Measurements from ENCODE around the gene GBGT1. TPM values are rescaled to one million over a fixed set of nuclear protein-coding genes. Genes with fewer than 3 reads are reported as not detected.

The GBGT1 gene
- total RNA-seq, 2 experiments from 2014 or later, result 3.6 to 4.1 TPM

- ATAC-seq (no peak), DNase-seq (no peak)
- H3K4me3 Mint-ChIP-seq, result no peak overlapping the region
- TF ChIP-seq, protein P1, sequence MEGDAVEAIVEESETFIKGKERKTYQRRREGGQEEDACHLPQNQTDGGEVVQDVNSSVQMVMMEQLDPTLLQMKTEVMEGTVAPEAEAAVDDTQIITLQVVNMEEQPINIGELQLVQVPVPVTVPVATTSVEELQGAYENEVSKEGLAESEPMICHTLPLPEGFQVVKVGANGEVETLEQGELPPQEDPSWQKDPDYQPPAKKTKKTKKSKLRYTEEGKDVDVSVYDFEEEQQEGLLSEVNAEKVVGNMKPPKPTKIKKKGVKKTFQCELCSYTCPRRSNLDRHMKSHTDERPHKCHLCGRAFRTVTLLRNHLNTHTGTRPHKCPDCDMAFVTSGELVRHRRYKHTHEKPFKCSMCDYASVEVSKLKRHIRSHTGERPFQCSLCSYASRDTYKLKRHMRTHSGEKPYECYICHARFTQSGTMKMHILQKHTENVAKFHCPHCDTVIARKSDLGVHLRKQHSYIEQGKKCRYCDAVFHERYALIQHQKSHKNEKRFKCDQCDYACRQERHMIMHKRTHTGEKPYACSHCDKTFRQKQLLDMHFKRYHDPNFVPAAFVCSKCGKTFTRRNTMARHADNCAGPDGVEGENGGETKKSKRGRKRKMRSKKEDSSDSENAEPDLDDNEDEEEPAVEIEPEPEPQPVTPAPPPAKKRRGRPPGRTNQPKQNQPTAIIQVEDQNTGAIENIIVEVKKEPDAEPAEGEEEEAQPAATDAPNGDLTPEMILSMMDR (IDR thresholded peaks at IDR 0.05), result no peak
- H3K4me1 Mint-ChIP-seq (ENCODE audit: low read depth), result peaks cover 13% of the 10 kb centered on the region
- POLR2A ChIA-PET, result interaction anchor here (0.9 kb wide), 1 partner anchor 37 kb away, joined by 3 read pairs; no protein-coding TSS in a partner anchor
- intact Hi-C loops (cut with micrococcal nuclease), result no loop called here
- H3K36me3 Mint-ChIP-seq (ENCODE audit: low read depth), result peaks cover 10% of the 10 kb centered on the region
- no peak overlapping the region for H3K27ac Mint-ChIP-seq
- no peaks in the 10 kb centered on the region for H3K9me3 Mint-ChIP-seq
- H3K27me3 Mint-ChIP-seq, result no peaks in the 10 kb centered on the region
- CTCF ChIA-PET, result interaction anchor here (1.8 kb wide), 1 partner anchor 35 kb away, joined by 5 read pairs; no protein-coding TSS in a partner anchor
Observed at GRCh38 chr9:133151601-133152525, 11.9 kb downstream of the GBGT1 start.

DNA sequence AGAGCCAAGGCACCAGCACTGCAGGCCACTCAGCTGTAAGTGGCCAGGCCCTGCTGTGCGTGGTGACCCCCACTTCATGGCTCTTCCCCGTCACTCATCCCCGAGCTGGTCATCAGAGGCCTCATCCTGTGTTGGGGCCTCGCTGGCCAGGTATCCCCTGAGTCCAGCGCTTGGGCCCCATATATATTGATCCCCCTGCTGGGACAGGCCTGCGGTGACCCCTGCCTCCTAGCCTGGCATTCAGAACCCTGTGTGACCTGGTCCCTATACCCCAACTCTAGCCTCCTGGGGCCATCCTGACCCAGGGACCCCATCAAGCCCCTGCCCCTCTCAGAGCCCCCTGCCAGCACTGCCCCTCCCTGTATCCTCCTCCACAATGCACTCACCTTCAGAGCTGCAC, 12.7 kb downstream of the GBGT1 start:
- Mint-ChIP-seq H3K4me3 (no peak overlapping the region), H3K4me1 (ENCODE audit: low read depth) (peaks cover 19% of the 10 kb centered on the region), H3K27ac (no peak overlapping the region), H3K27me3 (no peaks in the 10 kb centered on the region), H3K36me3 (ENCODE audit: low read depth) (peaks cover 17% of the 10 kb centered on the region), H3K9me3 (no peaks in the 10 kb centered on the region)
- no peak for DNase-seq
- ATAC-seq, result no peak
- TF ChIP-seq, protein P1 (IDR thresholded peaks at IDR 0.05), result no peak
- POLR2A ChIA-PET, result interaction anchor here (0.5 to 0.9 kb wide), 2 partner anchors 36 to 155 kb away, joined by 3 to 6 read pairs; no protein-coding TSS in a partner anchor
- intact Hi-C loops (cut with micrococcal nuclease), result no loop called here
- CTCF ChIA-PET, result interaction anchor here (1.8 kb wide), 1 partner anchor 35 kb away, joined by 5 read pairs; no protein-coding TSS in a partner anchor

GRCh38 chr9:133149130-133150015, 14.3 kb downstream of the GBGT1 start:
- TF ChIP-seq, protein P1 (IDR thresholded peaks at IDR 0.05), result peak; percentile 38
- Mint-ChIP-seq H3K9me3 (no peaks in the 10 kb centered on the region), H3K4me1 (ENCODE audit: low read depth) (peaks cover 35% of the 10 kb centered on the region), H3K27ac (peak overlapping the region; percentile 84), H3K36me3 (ENCODE audit: low read depth) (peaks cover 20% of the 10 kb centered on the region), H3K4me3 (peak overlapping the region; percentile 72), H3K27me3 (no peaks in the 10 kb centered on the region)
- intact Hi-C loops (cut with micrococcal nuclease), result no loop called here
- peak; percentile 73 for ATAC-seq
- ChIA-PET CTCF (interaction anchor here (0.7 to 8.5 kb wide), 11 partner anchors 10 to 127 kb away, joined by 3 to 376 read pairs (median 3); partner anchors contain the start of genes GTF3C5 and RALGDS), POLR2A (interaction anchor here (0.6 to 8.5 kb wide), 6 partner anchors 15 to 247 kb away, joined by 3 to 78 read pairs (median 4); partner anchors contain the start of genes GTF3C5 and STKLD1)
- DNase-seq, result peak; percentile 90

DNA sequence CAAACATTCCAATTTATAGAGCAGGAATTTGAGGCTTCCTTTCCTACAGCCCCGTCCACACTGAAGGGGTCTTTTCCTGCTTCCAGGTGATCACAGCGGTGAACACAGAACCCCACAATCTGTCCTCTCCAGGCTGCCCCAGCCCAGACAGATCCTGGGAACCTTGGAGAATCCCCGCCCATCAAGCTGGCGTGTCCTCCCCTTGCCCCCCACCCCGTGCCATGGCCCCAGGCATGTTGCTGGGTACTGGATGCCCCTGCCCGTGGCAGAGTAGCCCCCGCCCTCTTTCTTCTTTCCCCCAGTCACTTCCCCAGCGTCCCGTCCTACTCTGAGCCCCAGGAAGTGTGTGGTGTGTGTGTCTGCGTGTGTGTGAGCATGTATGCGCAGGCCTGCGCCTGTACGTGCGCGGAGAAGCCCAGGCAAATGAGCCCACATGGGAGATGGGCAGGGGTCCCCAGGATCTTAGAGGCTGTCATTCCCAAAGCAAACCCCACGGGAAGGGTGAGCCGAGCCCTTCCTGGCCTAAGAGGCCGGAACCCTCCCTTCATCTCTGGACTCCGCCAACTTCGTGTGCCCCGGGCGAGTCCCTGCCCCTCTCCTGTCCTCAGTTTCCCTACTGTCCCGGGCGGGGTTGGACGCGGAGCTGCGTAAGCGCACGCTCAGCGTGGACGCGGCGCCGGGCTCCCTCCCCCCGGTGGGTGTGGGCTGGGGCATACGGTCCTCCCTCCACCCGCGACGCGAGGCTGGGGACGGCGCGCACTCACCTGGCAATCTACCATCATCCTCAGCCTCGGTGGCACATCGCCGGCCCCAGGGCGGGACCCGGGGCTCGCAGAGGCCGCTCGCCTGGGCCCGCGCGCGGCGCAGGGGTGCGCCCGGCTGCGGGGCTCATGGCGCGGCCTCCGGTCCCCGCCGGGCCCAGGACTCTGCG, 15.2 kb downstream of the GBGT1 start:
- Mint-ChIP-seq H3K27me3 (no peaks in the 10 kb centered on the region), H3K36me3 (ENCODE audit: low read depth) (peaks cover 23% of the 10 kb centered on the region), H3K9me3 (no peaks in the 10 kb centered on the region), H3K4me1 (ENCODE audit: low read depth) (peaks cover 42% of the 10 kb centered on the region), H3K4me3 (peak overlapping the region; percentile 95), H3K27ac (peak overlapping the region; percentile 95)
- TF ChIP-seq, protein P1 (IDR thresholded peaks at IDR 0.05), result no peak
- ATAC-seq (peak; percentile 21), DNase-seq (peak; percentile 71)
- POLR2A ChIA-PET, result interaction anchor here (0.6 to 8.5 kb wide), 13 partner anchors 8 to 246 kb away, joined by 3 to 78 read pairs (median 4); partner anchors contain the start of gene GTF3C5
- CTCF ChIA-PET, result interaction anchor here (0.6 to 8.5 kb wide), 21 partner anchors 8 to 229 kb away, joined by 3 to 376 read pairs (median 3); partner anchors contain the start of genes GTF3C5 and RALGDS
- intact Hi-C loops (cut with micrococcal nuclease), result no loop called here

All from activated CD8-positive, alpha-beta T cell treated with anti-CD3 and anti-CD28 coated beads for 36 hours (primary cell).